ENCODE results near the gene STK32B.

DNA sequence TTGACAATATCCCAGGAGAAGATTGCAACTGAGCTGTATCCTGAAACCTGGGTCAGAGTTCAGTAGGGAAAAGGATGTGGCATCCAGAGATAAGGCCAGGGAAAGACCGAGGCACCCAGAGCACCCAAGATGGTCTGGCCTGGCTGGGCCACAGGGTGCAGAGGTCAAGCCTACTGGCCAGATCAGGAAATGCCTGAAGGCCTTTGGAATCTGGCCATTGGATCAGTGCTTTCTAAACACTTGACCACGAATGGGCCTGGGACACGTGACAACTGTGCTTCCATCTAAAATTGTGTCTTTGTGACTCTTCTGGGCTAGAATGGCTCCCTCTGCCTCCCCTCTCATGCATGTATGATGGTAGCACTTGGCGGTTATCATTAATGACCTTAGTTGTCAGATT lies 340.2 kb downstream of the STK32B start:
- TF ChIP-seq POLR2A (IDR thresholded peaks at IDR 0.05), result no peak
- TF ChIP-seq, protein P1, sequence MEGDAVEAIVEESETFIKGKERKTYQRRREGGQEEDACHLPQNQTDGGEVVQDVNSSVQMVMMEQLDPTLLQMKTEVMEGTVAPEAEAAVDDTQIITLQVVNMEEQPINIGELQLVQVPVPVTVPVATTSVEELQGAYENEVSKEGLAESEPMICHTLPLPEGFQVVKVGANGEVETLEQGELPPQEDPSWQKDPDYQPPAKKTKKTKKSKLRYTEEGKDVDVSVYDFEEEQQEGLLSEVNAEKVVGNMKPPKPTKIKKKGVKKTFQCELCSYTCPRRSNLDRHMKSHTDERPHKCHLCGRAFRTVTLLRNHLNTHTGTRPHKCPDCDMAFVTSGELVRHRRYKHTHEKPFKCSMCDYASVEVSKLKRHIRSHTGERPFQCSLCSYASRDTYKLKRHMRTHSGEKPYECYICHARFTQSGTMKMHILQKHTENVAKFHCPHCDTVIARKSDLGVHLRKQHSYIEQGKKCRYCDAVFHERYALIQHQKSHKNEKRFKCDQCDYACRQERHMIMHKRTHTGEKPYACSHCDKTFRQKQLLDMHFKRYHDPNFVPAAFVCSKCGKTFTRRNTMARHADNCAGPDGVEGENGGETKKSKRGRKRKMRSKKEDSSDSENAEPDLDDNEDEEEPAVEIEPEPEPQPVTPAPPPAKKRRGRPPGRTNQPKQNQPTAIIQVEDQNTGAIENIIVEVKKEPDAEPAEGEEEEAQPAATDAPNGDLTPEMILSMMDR (IDR thresholded peaks at IDR 0.05 in 4 of 5, conservative IDR thresholded peaks at IDR 0.05 in 1 of 5), result no peak

Measured in gastrocnemius medialis (tissue), 4 donors.